T-helper 1 cell treated with Interleukin-12 subunit alpha and Interleukin-12 subunit beta and Interleukin-4 antibody, amounts not matched to agents 30 μg/mL and 1 μg/mL, for 36 hours (primary cell): Measurements from ENCODE around the gene FAM219A.
"Not testable (repeated sequence)": the region's sequence is repeated elsewhere in the genome, so short reads cannot be mapped to it uniquely, and the experiment has no call there.

Experiments
- H3K27ac Mint-ChIP-seq: one replicate; pipeline ENCODE4 v1.8.0; 2021; ENCODE audit warnings: mild to moderate bottlenecking, mixed read lengths
- H3K27me3 Mint-ChIP-seq: one replicate; pipeline ENCODE4 v1.8.0; 2021; ENCODE audit warnings: low read depth, mixed read lengths
- H3K36me3 Mint-ChIP-seq: one replicate; pipeline ENCODE4 v1.8.0; 2021; ENCODE audit warnings: low read depth, mixed read lengths
- H3K4me1 Mint-ChIP-seq: one replicate; pipeline ENCODE4 v1.8.0; 2021; ENCODE audit warnings: low read depth, mixed read lengths
- H3K4me3 Mint-ChIP-seq: one replicate; pipeline ENCODE4 v1.8.0; 2021; ENCODE audit warnings: mild to moderate bottlenecking, moderate library complexity, mixed read lengths
- H3K9me3 Mint-ChIP-seq: one replicate; pipeline ENCODE4 v1.8.0; 2021; ENCODE audit warnings: mixed read lengths

Gene FAM219A

GRCh38 chr9:34443533-34443932 is 14.8 kb downstream of the FAM219A start:
- Mint-ChIP-seq H3K27ac (no peak overlapping the region), H3K4me3 (no peak overlapping the region), H3K4me1 (peaks cover 6% of the 10 kb centered on the region), H3K36me3 (no peaks in the 10 kb centered on the region), H3K9me3 (no peaks in the 10 kb centered on the region), H3K27me3 (no peaks in the 10 kb centered on the region)

- no peaks in the 10 kb centered on the region for H3K27me3 Mint-ChIP-seq
- H3K4me1 Mint-ChIP-seq = peaks cover 6% of the 10 kb centered on the region
- H3K27ac Mint-ChIP-seq = no peak overlapping the region
- no peaks in the 10 kb centered on the region for H3K9me3 Mint-ChIP-seq
- no peaks in the 10 kb centered on the region for H3K36me3 Mint-ChIP-seq
- no peak overlapping the region for H3K4me3 Mint-ChIP-seq
These were observed 15.6 kb downstream of the FAM219A start for GRCh38 chr9:34442770-34443169.

GRCh38 chr9:34440017-34440416 is 18.4 kb downstream of the FAM219A start:
- no peaks in the 10 kb centered on the region for H3K27me3 Mint-ChIP-seq
- no peak overlapping the region for H3K27ac Mint-ChIP-seq
- H3K4me3 Mint-ChIP-seq = no peak overlapping the region
- H3K4me1 Mint-ChIP-seq = peaks cover 6% of the 10 kb centered on the region
- no peaks in the 10 kb centered on the region for H3K36me3 Mint-ChIP-seq
- no peaks in the 10 kb centered on the region for H3K9me3 Mint-ChIP-seq

- H3K4me3 Mint-ChIP-seq, H3K36me3 Mint-ChIP-seq, H3K27me3 Mint-ChIP-seq, H3K27ac Mint-ChIP-seq, H3K4me1 Mint-ChIP-seq, H3K9me3 Mint-ChIP-seq: not testable (repeated sequence)
These were observed 19.9 kb downstream of the FAM219A start for GRCh38 chr9:34438465-34438864.

GRCh38 chr9:34437926-34438307 is 20.5 kb downstream of the FAM219A start:
- H3K4me3 Mint-ChIP-seq, H3K27me3 Mint-ChIP-seq, H3K27ac Mint-ChIP-seq, H3K9me3 Mint-ChIP-seq, H3K36me3 Mint-ChIP-seq, H3K4me1 Mint-ChIP-seq: not testable (repeated sequence)

GRCh38 chr9:34437006-34437925 is 21.1 kb downstream of the FAM219A start:
- Mint-ChIP-seq H3K4me1 (peaks cover 6% of the 10 kb centered on the region), H3K4me3 (no peak overlapping the region), H3K27me3 (no peaks in the 10 kb centered on the region), H3K27ac (no peak overlapping the region), H3K9me3 (no peaks in the 10 kb centered on the region), H3K36me3 (no peaks in the 10 kb centered on the region)

GRCh38 chr9:34431667-34432066 is 26.7 kb downstream of the FAM219A start:
- Mint-ChIP-seq H3K9me3 (no peaks in the 10 kb centered on the region), H3K4me3 (no peak overlapping the region), H3K27me3 (no peaks in the 10 kb centered on the region), H3K27ac (no peak overlapping the region), H3K36me3 (no peaks in the 10 kb centered on the region), H3K4me1 (peaks cover 2% of the 10 kb centered on the region)

- no peaks in the 10 kb centered on the region for H3K27me3 Mint-ChIP-seq
- no peaks in the 10 kb centered on the region for H3K9me3 Mint-ChIP-seq
- H3K36me3 Mint-ChIP-seq = no peaks in the 10 kb centered on the region
- peaks cover 2% of the 10 kb centered on the region for H3K4me1 Mint-ChIP-seq
- no peak overlapping the region for H3K27ac Mint-ChIP-seq
- no peak overlapping the region for H3K4me3 Mint-ChIP-seq
These were observed 27.4 kb downstream of the FAM219A start for GRCh38 chr9:34430843-34431437.

GRCh38 chr9:34428325-34428958 is 29.9 kb downstream of the FAM219A start:
- no peaks in the 10 kb centered on the region for H3K27me3 Mint-ChIP-seq
- H3K27ac Mint-ChIP-seq = no peak overlapping the region
- no peak overlapping the region for H3K4me3 Mint-ChIP-seq
- no peaks in the 10 kb centered on the region for H3K9me3 Mint-ChIP-seq
- peaks cover 2% of the 10 kb centered on the region for H3K4me1 Mint-ChIP-seq
- H3K36me3 Mint-ChIP-seq = no peaks in the 10 kb centered on the region

- Mint-ChIP-seq H3K9me3 (no peaks in the 10 kb centered on the region), H3K36me3 (no peaks in the 10 kb centered on the region), H3K4me1 (peaks cover 2% of the 10 kb centered on the region), H3K27ac (no peak overlapping the region), H3K4me3 (no peak overlapping the region), H3K27me3 (no peaks in the 10 kb centered on the region)
These were observed 31.9 kb downstream of the FAM219A start for GRCh38 chr9:34426347-34427074.

- no peaks in the 10 kb centered on the region for H3K9me3 Mint-ChIP-seq
- H3K27me3 Mint-ChIP-seq = no peaks in the 10 kb centered on the region
- H3K36me3 Mint-ChIP-seq = no peaks in the 10 kb centered on the region
- H3K27ac Mint-ChIP-seq = no peak overlapping the region
- no peak overlapping the region for H3K4me3 Mint-ChIP-seq
- H3K4me1 Mint-ChIP-seq = no peaks in the 10 kb centered on the region
These were observed 38.5 kb downstream of the FAM219A start for GRCh38 chr9:34419716-34420504.

- H3K27me3 Mint-ChIP-seq = no peaks in the 10 kb centered on the region
- H3K4me1 Mint-ChIP-seq = no peaks in the 10 kb centered on the region
- no peaks in the 10 kb centered on the region for H3K36me3 Mint-ChIP-seq
- H3K9me3 Mint-ChIP-seq = no peaks in the 10 kb centered on the region
- no peak overlapping the region for H3K27ac Mint-ChIP-seq
- H3K4me3 Mint-ChIP-seq = no peak overlapping the region
These were observed 40.6 kb downstream of the FAM219A start for GRCh38 chr9:34417734-34418133.

GRCh38 chr9:34413231-34413852 is 45.0 kb downstream of the FAM219A start:
- Mint-ChIP-seq H3K27ac (no peak overlapping the region), H3K4me1 (no peaks in the 10 kb centered on the region), H3K36me3 (no peaks in the 10 kb centered on the region), H3K9me3 (no peaks in the 10 kb centered on the region), H3K4me3 (no peak overlapping the region), H3K27me3 (no peaks in the 10 kb centered on the region)
